GM10847 (cell line): ENCODE measurements around the gene CNPY1.

Experiments
- POLR2A ChIP-seq: IDR thresholded peaks from 2 replicates; pipeline ENCODE4 v1.6.1; 2011; ENCODE audit not compliant: insufficient read length; ENCODE audit errors: extremely low read depth

CNPY1 gene

GRCh38 chr7:155584261-155584660, 37.9 kb upstream of the CNPY1 start:
- TF ChIP-seq POLR2A = no peak

GRCh38 chr7:155583636-155584035, 37.3 kb upstream of the CNPY1 start:
- no peak for TF ChIP-seq POLR2A

GRCh38 chr7:155581954-155582353, 35.6 kb upstream of the CNPY1 start:
- TF ChIP-seq POLR2A = no peak

DNA sequence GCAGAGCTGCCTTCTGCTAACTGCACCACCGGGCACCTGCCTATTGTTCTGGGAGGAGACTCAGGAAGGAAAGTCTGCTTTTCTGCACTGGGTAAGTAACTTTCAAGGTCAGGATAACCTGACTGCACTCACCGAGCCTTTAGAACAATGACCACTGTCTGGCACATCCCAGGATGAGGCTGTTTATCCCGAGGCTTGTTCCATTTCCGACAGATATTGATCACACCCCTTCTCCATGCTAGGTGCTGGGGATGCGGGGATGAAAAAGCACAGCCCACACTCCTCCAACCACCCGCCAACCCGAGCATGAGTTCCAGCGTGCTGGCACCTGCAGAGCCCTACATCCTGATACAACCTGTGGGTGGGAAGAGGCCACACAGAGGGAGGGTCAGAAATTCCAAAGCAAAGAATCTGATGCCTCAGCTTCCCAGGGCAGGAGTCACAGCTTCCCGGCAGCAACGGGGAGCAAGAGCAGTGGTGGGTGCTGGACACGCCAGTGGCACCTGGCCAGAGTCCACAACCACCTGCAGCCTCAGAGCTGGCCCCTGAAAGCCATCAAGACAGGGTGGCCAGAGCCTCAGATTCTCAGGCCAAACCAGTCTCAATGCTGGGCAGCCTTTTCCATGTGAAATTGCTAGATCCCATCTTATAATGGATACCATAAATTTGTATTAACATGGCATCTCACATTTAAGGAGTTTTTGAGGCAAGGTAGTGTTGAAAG, 34.9 kb upstream of the CNPY1 start:
- no peak for TF ChIP-seq POLR2A

GRCh38 chr7:155580367-155580766, 34.0 kb upstream of the CNPY1 start:
- no peak for TF ChIP-seq POLR2A

DNA sequence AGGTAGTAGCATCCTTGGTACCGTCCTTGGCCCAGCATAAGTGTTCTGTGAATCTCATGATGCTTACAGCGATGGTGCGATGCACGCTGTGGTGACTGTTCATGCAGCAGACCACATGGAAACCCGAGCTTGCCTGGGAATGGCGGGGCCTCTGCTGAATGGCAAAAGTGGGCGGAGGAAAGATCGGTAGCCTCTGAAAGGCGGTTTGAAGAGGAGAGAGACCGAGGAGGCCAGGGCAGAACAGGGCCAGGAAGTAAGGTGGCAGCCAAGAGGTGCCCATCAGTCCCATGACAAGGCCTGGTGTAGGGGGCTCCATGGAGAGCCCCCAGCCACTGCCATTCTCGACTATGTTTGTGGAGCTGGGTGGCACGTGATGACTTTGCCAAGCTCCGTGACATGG, 33.2 kb upstream of the CNPY1 start:
- TF ChIP-seq POLR2A = no peak

- TF ChIP-seq POLR2A = no peak
These were observed 31.7 kb upstream of the CNPY1 start for GRCh38 chr7:155578016-155578415.

GRCh38 chr7:155577509-155577905, 31.1 kb upstream of the CNPY1 start:
- TF ChIP-seq POLR2A = no peak

DNA sequence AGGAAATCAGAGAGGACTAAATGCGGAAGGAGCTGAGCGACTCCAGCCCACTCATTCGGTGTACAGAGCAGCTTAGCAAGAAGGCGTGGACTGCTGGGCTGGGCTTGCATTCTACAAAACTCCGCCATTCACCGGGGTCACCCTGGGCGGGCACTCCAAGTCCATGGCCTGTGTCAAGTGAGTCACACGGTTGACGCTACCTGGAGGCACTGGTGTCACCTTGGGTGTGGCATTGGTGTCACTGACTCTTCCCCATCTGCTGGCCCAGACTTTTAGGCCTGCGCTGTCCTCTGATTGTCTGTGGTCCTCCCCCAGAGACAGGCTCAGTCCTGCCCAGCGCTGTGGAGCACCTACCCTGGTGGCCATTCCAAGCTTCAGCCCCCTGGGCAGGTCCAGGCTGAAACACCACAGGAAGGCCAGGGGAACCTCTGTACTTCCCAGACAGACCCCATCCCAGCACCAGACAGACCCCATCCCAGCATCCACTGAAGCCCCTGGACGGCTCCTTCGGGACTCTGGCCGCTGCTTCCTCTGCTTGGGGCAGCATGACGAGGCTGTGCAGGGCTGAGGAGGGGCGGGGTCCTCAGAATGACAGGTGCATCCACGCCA, 30.6 kb upstream of the CNPY1 start:
- no peak for TF ChIP-seq POLR2A

GRCh38 chr7:155576416-155576815, 30.1 kb upstream of the CNPY1 start:
- TF ChIP-seq POLR2A = no peak

DNA sequence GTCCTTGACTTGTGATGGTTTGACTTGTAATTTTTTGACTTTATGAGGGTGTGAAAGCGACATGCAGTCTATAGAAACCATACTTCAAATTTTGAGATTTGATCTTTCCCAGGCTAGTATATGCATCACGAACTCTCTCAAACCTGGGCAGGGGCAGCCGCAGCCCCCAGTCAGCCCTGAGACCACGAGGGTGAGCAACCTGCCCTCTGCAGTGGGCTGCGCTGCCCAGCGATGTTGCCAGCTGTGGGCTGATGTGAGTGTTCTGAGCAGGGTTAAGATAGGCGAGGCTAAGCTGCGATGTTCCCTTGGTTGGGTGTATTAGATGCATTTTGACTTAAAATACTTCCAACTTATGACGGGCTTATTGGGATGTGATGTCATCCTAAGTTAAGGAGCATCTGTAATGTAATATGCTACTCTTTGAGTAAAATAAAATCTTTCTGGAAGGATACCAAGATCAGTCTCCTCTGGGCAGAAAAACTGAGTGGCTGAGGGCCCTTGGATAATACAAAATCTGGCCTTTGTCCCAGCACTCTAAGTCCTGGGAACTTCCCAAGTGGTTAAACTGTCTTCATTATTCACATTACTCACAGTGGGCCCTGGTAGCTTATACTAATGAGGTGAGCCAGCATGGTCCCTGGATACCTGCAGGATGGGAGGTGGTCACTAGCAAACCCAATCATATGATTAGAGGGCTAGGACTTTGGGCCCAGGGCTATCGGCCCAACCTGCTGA, 28.4 kb upstream of the CNPY1 start:
- TF ChIP-seq POLR2A = no peak

- TF ChIP-seq POLR2A = no peak
These were observed 25.4 kb upstream of the CNPY1 start for GRCh38 chr7:155571581-155572345.

GRCh38 chr7:155570991-155571390, 24.6 kb upstream of the CNPY1 start:
- TF ChIP-seq POLR2A = no peak

DNA sequence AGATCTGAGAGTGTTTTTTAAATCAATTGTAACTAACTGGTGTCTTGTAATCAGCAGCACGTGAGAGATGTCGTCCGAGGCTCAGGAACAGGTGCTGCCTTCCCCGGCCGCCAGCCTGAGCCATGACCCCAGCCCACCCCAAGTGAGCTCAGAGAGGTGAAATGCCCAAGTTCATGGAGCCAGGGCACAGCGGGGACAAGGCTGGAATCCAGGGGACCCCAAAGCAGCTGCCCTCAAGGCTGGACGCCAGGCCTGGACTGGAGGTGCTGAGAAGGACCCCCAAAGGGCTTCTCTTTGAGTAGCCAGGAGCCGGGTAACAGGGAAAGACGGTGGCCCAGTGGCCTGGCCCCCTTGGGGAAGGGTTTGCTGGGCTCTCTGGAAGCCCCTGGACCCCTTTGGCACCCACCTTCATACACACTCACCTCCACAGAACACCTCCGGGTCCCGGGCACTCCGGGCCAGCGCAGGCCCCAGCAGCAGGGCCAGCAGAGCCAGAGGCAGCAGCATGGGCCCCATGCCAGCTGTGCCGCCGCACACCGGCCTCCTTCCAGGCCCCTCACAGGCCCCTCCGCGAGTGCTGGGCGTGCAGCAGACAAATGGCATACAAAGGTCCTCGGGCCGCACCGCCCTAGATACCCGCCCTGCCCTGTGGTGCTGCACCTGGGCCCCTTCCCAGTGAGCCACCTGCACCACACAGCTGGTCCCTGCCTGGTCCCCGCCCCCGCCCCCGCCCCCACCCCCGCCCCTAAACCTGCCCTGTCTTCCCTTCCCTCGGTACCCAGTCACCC, 24.0 kb upstream of the CNPY1 start:
- no peak for TF ChIP-seq POLR2A

GRCh38 chr7:155569681-155570080, 23.3 kb upstream of the CNPY1 start:
- no peak for TF ChIP-seq POLR2A
